ENCODE results near the gene TMEM94.

DNA sequence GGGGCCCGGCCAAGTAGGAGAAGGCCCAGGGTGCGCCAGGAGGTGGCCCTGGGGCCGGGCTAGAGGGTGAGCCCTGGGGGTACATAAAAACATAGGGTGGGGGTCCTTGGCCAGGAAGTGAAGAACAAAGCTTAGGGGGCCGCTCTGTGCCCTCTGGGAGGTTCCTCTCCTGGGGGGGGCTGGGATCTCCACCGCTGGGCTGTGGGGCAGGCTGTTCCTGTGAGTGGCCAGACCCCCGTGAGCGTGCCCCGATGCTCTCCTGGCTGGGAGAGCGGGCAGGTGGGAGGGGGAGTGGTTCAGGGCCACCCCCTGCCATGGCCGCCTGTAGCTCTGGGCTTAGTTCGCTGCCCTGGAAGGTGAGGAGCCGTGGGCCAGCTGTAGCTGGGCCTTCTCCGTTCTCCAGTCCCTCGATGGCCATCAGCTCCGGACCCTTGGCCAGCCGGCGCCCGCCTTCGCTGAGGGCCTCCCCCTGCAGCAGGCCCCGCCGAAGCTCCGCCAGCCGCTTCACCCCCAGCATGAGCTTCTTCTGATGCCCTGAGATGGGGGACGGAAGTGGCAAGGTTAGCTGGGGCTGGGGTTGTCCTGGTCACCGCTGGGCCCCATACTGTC lies 46.4 kb downstream of the TMEM94 start:
- TF ChIP-seq, protein P1, sequence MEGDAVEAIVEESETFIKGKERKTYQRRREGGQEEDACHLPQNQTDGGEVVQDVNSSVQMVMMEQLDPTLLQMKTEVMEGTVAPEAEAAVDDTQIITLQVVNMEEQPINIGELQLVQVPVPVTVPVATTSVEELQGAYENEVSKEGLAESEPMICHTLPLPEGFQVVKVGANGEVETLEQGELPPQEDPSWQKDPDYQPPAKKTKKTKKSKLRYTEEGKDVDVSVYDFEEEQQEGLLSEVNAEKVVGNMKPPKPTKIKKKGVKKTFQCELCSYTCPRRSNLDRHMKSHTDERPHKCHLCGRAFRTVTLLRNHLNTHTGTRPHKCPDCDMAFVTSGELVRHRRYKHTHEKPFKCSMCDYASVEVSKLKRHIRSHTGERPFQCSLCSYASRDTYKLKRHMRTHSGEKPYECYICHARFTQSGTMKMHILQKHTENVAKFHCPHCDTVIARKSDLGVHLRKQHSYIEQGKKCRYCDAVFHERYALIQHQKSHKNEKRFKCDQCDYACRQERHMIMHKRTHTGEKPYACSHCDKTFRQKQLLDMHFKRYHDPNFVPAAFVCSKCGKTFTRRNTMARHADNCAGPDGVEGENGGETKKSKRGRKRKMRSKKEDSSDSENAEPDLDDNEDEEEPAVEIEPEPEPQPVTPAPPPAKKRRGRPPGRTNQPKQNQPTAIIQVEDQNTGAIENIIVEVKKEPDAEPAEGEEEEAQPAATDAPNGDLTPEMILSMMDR (IDR thresholded peaks at IDR 0.05) = no peak
- TF ChIP-seq POLR2A (IDR thresholded peaks at IDR 0.05) = no peak
